GM12891 (cell line): ENCODE measurements around the gene LZTFL1.

Experiments used
- POLR2A ChIP-seq: IDR thresholded peaks from 2 replicates; pipeline ENCODE4 v1.6.1; 2011; ENCODE audit warnings: low read depth, low read length, control low read depth
- POLR2AphosphoS5 ChIP-seq: IDR thresholded peaks from 2 replicates; pipeline ENCODE4 v1.6.1; 2011; ENCODE audit warnings: low read depth, low read length, control low read depth
- POU2F2 ChIP-seq: IDR thresholded peaks from 2 replicates; pipeline ENCODE4 v1.6.1; 2011; ENCODE audit warnings: low read depth, mild to moderate bottlenecking, control low read depth, low read length, moderate library complexity
- SPI1 ChIP-seq: IDR thresholded peaks from 2 replicates; pipeline ENCODE4 v1.6.1; 2011; ENCODE audit warnings: low read depth, low read length, control low read depth
- TAF1 ChIP-seq: IDR thresholded peaks from 2 replicates; pipeline ENCODE4 v1.6.1; 2011; ENCODE audit warnings: low read depth, low read length, control low read depth

- TF ChIP-seq POLR2A (no peak), TAF1 (no peak), POLR2AphosphoS5 (no peak), POU2F2 (no peak), SPI1 (no peak)
Measured at GRCh38 chr3:45786801-45787495, 55.0 kb downstream of the LZTFL1 start.
